Superior temporal gyrus (tissue), 1 donor: Measurements from ENCODE around the gene SENP8.

ENCODE experiments used
- DNase-seq: peaks from one replicate; pipeline ENCODE4 v3.0.0-alpha.2; 2016; ENCODE audit errors: extremely low spot score

Gene SENP8

GRCh38 chr15:72175186-72176044 lies 57.2 kb downstream of the SENP8 start:
- no peak for DNase-seq

- DNase-seq, result no peak
Observed at GRCh38 chr15:72176159-72176558, 58.0 kb downstream of the SENP8 start.

- DNase-seq, result no peak
Observed at GRCh38 chr15:72176743-72177142, 58.5 kb downstream of the SENP8 start.

- DNase-seq, result no peak
Observed at GRCh38 chr15:72178976-72179585, 60.9 kb downstream of the SENP8 start.

GRCh38 chr15:72179950-72180581 lies 61.9 kb downstream of the SENP8 start:
- DNase-seq, result peak; percentile 74

GRCh38 chr15:72180761-72181324 lies 62.6 kb downstream of the SENP8 start:
- DNase-seq, result no peak

GRCh38 chr15:72182244-72182643 lies 64.0 kb downstream of the SENP8 start:
- peak; percentile 7 for DNase-seq

- no peak for DNase-seq
Observed at GRCh38 chr15:72182673-72183072, 64.5 kb downstream of the SENP8 start.

GRCh38 chr15:72183781-72184164 lies 65.6 kb downstream of the SENP8 start:
- no peak for DNase-seq

GRCh38 chr15:72184165-72184811 lies 66.1 kb downstream of the SENP8 start:
- DNase-seq, result no peak

GRCh38 chr15:72189250-72189902 lies 71.2 kb downstream of the SENP8 start:
- DNase-seq, result no peak

- no peak for DNase-seq
Observed at GRCh38 chr15:72192416-72192815, 74.2 kb downstream of the SENP8 start.
